ENCODE measurements around the gene FARS2.

FARS2 gene

DNA sequence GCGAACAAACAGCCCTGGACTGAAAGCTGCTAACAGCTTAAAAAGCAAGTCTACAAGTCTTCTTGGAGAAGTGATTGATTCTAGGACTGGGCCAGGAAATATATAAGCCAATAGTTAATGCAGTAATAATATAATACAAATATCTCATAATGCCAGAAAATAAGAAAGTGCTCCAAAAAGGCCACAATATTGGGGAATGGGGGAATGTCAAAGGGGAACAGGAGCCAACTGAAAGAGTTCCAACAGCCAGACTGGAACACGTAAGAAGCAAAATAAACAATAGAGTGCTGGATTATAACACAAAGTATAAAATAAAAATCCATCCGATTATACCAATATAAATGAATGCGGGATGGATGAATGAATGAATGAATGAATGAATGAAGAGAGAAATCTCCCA, 449.6 kb downstream of the FARS2 start:
- no peak for DNase-seq (ENCODE audit: low read depth in 1 of 2, low spot score in 1 of 2)

GRCh38 chr6:5712349-5713215, 451.3 kb downstream of the FARS2 start:
- DNase-seq (ENCODE audit: low read depth in 1 of 2, low spot score in 1 of 2), result no peak

DNA sequence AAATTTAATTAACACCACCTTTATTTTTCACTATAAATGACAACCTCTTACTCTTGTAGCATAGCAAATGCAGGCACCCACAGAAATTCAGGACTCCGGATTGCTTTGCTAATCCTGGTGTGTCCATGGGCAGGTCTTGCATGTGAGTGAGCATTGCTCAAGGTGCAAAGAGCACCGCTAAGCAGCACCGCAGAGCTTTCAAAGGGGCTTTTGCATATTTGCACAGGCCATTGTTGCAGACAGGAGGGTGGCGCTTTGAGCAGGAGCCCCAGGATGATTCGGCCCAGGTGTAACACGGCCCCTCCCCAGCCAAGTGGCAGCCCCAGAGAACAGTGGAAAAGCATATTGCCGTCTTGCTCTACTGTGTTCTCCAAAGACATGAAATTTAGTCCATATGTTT, 452.2 kb downstream of the FARS2 start:
- no peak for DNase-seq (ENCODE audit: low read depth in 1 of 2, low spot score in 1 of 2)

- no peak for DNase-seq (ENCODE audit: low read depth in 1 of 2, low spot score in 1 of 2)
These were observed 457.1 kb downstream of the FARS2 start for GRCh38 chr6:5718231-5718947.

- no peak for DNase-seq (ENCODE audit: low read depth in 1 of 2, low spot score in 1 of 2)
These were observed 462.8 kb downstream of the FARS2 start for GRCh38 chr6:5723841-5724691.

DNA sequence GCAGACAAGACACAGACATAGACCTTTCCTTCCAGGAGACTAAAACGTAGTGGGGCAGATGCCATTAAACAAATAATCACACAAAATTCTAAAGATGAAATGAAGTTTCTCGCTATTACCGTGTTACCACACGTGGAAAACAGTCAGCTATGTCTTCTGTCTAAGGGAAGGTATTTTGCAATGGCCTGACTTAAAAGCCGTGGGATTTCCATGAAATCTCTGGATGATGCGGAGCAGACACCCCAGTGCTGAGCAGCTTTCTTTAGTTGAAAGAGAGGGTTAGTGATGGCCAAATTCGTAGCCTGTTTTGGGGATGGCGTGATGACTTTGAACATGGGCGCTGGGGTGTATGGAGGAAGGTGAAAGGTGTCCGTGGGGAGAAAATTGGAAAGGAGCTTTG, 463.6 kb downstream of the FARS2 start:
- DNase-seq (ENCODE audit: low read depth in 1 of 2, low spot score in 1 of 2), result no peak

GRCh38 chr6:5726976-5727718, 465.8 kb downstream of the FARS2 start:
- DNase-seq (ENCODE audit: low read depth in 1 of 2, low spot score in 1 of 2), result no peak

GRCh38 chr6:5728351-5729079, 467.2 kb downstream of the FARS2 start:
- no peak for DNase-seq (ENCODE audit: low read depth in 1 of 2, low spot score in 1 of 2)

DNA sequence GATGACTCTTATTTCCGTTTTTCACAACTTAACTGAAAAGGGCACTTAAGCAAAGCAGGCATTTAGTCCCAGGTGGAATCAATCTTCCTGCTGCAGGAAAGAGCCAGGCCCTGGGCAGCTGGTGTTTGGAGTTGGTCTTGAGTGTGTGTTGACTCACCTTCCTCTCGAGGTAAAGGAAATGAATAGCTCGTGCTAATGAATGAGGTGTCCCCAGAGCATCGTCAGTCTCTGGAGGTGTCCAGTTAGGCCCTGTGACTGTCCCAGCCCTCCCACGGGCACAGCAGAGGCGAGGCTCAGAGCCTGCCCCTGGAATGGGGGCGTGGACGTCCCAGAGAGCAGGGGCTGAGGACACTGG, 467.7 kb downstream of the FARS2 start:
- no peak for DNase-seq (ENCODE audit: low read depth in 1 of 2, low spot score in 1 of 2)

- DNase-seq (ENCODE audit: low read depth in 1 of 2, low spot score in 1 of 2), result no peak
These were observed 468.7 kb downstream of the FARS2 start for GRCh38 chr6:5729813-5730517.

DNA sequence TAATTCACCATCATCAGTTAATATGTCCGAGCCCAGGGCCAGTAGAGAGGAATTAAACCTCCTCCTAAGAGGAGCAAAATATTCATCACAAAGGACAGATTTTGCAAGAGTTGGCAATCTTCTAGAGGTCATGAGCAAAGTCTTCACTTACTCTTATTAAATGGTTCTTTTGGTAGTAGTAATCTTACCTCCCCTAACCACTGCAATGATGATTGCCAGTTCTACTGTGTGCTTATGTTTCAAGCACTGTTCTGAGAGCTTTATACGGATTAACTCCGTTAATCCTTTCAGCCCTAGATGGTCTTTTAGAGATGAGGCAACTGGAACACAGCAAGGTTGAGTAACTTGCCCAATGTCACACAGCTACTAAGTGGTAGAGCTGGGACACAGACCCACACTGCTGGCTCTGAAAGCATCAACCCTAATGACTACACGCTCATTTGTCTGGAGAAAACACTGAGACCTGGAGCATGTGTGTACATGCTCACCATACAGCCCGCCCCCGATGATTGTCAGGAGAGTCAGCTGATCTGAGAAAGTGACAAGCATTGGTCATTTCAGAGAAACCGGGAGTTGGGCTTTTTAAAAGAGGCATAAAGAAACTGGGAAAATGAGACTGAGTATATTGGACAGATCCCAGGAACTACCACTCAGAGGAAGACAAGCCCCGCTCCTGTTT, 469.4 kb downstream of the FARS2 start:
- no peak for DNase-seq (ENCODE audit: low read depth in 1 of 2, low spot score in 1 of 2)

- no peak for DNase-seq (ENCODE audit: low read depth in 1 of 2, low spot score in 1 of 2)
These were observed 470.1 kb downstream of the FARS2 start for GRCh38 chr6:5731435-5731834.

GRCh38 chr6:5732496-5732895, 471.2 kb downstream of the FARS2 start:
- DNase-seq (ENCODE audit: low read depth in 1 of 2, low spot score in 1 of 2), result no peak

DNA sequence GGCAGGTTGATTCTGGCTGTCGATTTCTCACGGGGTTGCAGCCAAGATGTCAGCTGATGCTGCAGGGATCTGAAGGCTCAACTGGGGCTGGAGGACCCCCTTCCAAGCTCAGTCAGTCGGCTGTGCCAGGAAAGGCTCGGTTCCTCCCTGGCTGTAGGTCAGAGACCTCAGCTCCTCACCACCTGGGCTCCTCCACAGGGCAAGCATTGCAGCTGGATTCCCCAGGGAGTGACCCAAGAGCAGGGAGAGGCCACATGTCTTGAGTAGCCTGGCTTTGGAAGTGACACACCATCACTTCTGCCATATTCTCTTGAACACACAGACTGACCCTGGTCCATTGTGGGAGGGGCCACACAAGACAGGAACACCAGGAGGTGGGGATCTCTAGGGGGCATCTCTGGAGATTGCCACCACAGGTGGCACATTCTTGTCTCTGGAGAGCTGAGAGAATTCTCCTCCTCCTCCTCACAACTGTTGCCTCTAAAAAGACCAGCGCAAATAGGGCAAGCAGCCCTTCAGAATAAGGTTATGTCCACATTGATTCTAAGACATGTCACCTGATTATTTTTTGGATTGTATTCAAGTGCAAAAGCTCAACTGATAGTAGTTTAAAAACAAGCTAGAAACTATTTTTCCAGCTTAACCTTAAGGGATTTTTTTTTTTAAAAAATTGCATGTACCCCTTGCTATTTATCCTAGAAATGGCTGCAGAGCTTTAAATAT, 474.9 kb downstream of the FARS2 start:
- DNase-seq (ENCODE audit: low read depth in 1 of 2, low spot score in 1 of 2), result no peak

GRCh38 chr6:5737460-5737859, 476.1 kb downstream of the FARS2 start:
- no peak for DNase-seq (ENCODE audit: low read depth in 1 of 2, low spot score in 1 of 2)

DNA sequence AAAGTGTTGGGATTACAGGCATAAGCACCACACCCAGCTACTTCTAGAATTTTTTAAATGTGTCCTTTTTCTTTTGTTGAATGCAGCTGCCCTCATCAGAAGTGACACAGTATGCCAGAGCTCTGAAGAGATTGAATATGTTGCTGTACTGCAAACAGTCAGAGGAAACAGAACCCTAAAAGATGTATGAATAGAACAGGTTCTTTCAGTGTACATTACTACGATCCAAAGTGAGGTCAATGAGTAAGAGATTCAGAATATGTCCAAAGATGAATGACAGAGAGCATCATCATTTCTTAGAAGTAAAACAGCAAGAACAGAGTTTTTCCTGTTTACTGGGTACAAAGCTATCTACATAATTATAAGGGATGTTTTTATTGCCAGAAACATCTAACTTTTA, 476.9 kb downstream of the FARS2 start:
- no peak for DNase-seq (ENCODE audit: low read depth in 1 of 2, low spot score in 1 of 2)

GRCh38 chr6:5744497-5744896, 483.2 kb downstream of the FARS2 start:
- DNase-seq (ENCODE audit: low read depth in 1 of 2, low spot score in 1 of 2), result no peak

- no peak for DNase-seq (ENCODE audit: low read depth in 1 of 2, low spot score in 1 of 2)
These were observed 483.8 kb downstream of the FARS2 start for GRCh38 chr6:5745081-5745480.
